HG03432 (cell line): ENCODE results near the gene DIRAS2.

Experiments
- ATAC-seq: cut with Tn5 transposase; IDR thresholded peaks from one replicate; pipeline ENCODE4 v1.9.1; 2021; ENCODE audit warnings: mild to moderate bottlenecking, moderate library complexity; ENCODE audit not compliant: unreplicated experiment

The DIRAS2 gene

GRCh38 chr9:90613502-90613901 lies 29.1 kb downstream of the DIRAS2 start:
- no peak for ATAC-seq

- ATAC-seq: no peak
These were observed 29.7 kb downstream of the DIRAS2 start for GRCh38 chr9:90612957-90613356.

GRCh38 chr9:90611568-90611967 lies 31.1 kb downstream of the DIRAS2 start:
- no peak for ATAC-seq

- ATAC-seq: no peak
These were observed 31.5 kb downstream of the DIRAS2 start for GRCh38 chr9:90611121-90611520.

GRCh38 chr9:90607701-90608516 lies 34.7 kb downstream of the DIRAS2 start:
- ATAC-seq: no peak

GRCh38 chr9:90600029-90600428 lies 42.6 kb downstream of the DIRAS2 start:
- ATAC-seq: no peak

- ATAC-seq: no peak
These were observed 44.4 kb downstream of the DIRAS2 start for GRCh38 chr9:90598191-90598590.

- ATAC-seq: no peak
These were observed 49.0 kb downstream of the DIRAS2 start for GRCh38 chr9:90593646-90594045.

- ATAC-seq: no peak
These were observed 62.0 kb downstream of the DIRAS2 start for GRCh38 chr9:90580576-90580975.

- ATAC-seq: no peak
These were observed 63.4 kb downstream of the DIRAS2 start for GRCh38 chr9:90579181-90579580.

- ATAC-seq: no peak
These were observed 64.4 kb downstream of the DIRAS2 start for GRCh38 chr9:90578126-90578815.

GRCh38 chr9:90569511-90569910 lies 73.1 kb downstream of the DIRAS2 start:
- ATAC-seq: no peak

- no peak for ATAC-seq
These were observed 74.0 kb downstream of the DIRAS2 start for GRCh38 chr9:90568667-90569066.

GRCh38 chr9:90562229-90562628 lies 80.4 kb downstream of the DIRAS2 start:
- ATAC-seq: no peak
